ENCODE data around the gene ARID1B. TPM values are rescaled to one million over a fixed set of nuclear protein-coding genes. Genes with fewer than 3 reads are reported as not detected.

Gene ARID1B
- total and polyA plus RNA-seq, 5 donors: 18.3 to 59.6 (median 53.8) TPM

GRCh38 chr6:156925718-156926607 is 148.8 kb downstream of the ARID1B start:
- intact Hi-C loops (cut with DNase I): no loop called here
- 66% methylated on average over 3 of the region's 3 CpGs for WGBS
- peaks cover 11% of the 10 kb centered on the region for H3K4me1 ChIP-seq (ENCODE audit: control insufficient read depth, insufficient read depth, low read length)

GRCh38 chr6:156928126-156928525 is 150.9 kb downstream of the ARID1B start:
- intact Hi-C loops (cut with DNase I): no loop called here
- ATAC-seq (no peak), DNase-seq (no peak)
- Histone ChIP-seq H3K9me3 (ENCODE audit: control insufficient read depth, low read length) (no peaks in the 10 kb centered on the region), H3K27me3 (ENCODE audit: control insufficient read depth, insufficient read depth) (no peaks in the 10 kb centered on the region), H3K27ac (ENCODE audit: low read length) (no peak overlapping the region), H3K4me1 (ENCODE audit: control insufficient read depth, insufficient read depth, low read length) (peaks cover 7% of the 10 kb centered on the region), H3K4me3 (ENCODE audit: low read length) (no peak overlapping the region)
- 93% methylated on average over 8 of the region's 8 CpGs for WGBS

More at GRCh38 chr6:156925718-156926607, 148.8 kb downstream of the ARID1B start:
- Histone ChIP-seq H3K4me3 (ENCODE audit: low read length) (no peak overlapping the region), H3K27me3 (ENCODE audit: control insufficient read depth, insufficient read depth) (no peaks in the 10 kb centered on the region), H3K9me3 (ENCODE audit: control insufficient read depth, low read length) (no peaks in the 10 kb centered on the region), H3K27ac (ENCODE audit: low read length) (no peak overlapping the region)
- no peak for ATAC-seq
- no peak for DNase-seq

GRCh38 chr6:156928972-156929371 is 151.8 kb downstream of the ARID1B start:
- no peak for ATAC-seq
- DNase-seq: no peak
- H3K4me3 ChIP-seq (ENCODE audit: low read length): no peak overlapping the region
- no peaks in the 10 kb centered on the region for H3K9me3 ChIP-seq (ENCODE audit: control insufficient read depth, low read length)
- intact Hi-C loops (cut with DNase I): no loop called here
- H3K27me3 ChIP-seq (ENCODE audit: control insufficient read depth, insufficient read depth): no peaks in the 10 kb centered on the region
- H3K27ac ChIP-seq (ENCODE audit: low read length): no peak overlapping the region
- H3K4me1 ChIP-seq (ENCODE audit: control insufficient read depth, insufficient read depth, low read length): peaks cover 7% of the 10 kb centered on the region
- WGBS: 74% methylated on average over 5 of the region's 5 CpGs

- ATAC-seq (no peak), DNase-seq (no peak)
- Histone ChIP-seq H3K27me3 (ENCODE audit: control insufficient read depth, insufficient read depth) (no peaks in the 10 kb centered on the region), H3K9me3 (ENCODE audit: control insufficient read depth, low read length) (no peaks in the 10 kb centered on the region), H3K4me3 (ENCODE audit: low read length) (no peak overlapping the region), H3K4me1 (ENCODE audit: control insufficient read depth, insufficient read depth, low read length) (peaks cover 6% of the 10 kb centered on the region), H3K27ac (ENCODE audit: low read length) (no peak overlapping the region)
- 89% methylated on average over 3 of the region's 3 CpGs for WGBS
- intact Hi-C loops (cut with DNase I): no loop called here
Observed at GRCh38 chr6:156931283-156931682, 154.1 kb downstream of the ARID1B start.

GRCh38 chr6:156933201-156934068 is 156.3 kb downstream of the ARID1B start:
- DNase-seq: no peak
- Histone ChIP-seq H3K27me3 (ENCODE audit: control insufficient read depth, insufficient read depth) (no peaks in the 10 kb centered on the region), H3K27ac (ENCODE audit: low read length) (peak overlapping the region; percentile 30), H3K4me3 (ENCODE audit: low read length) (no peak overlapping the region), H3K4me1 (ENCODE audit: control insufficient read depth, insufficient read depth, low read length) (peaks cover 6% of the 10 kb centered on the region), H3K9me3 (ENCODE audit: control insufficient read depth, low read length) (no peaks in the 10 kb centered on the region)
- WGBS: 44% methylated on average over 7 of the region's 7 CpGs
- peak; percentile 69 to 73 for ATAC-seq
- intact Hi-C loops (cut with DNase I): no loop called here

- no peak for DNase-seq
- H3K4me1 ChIP-seq (ENCODE audit: control insufficient read depth, insufficient read depth, low read length): peaks cover 6% of the 10 kb centered on the region
- ATAC-seq: no peak
- intact Hi-C loops (cut with DNase I): no loop called here
- H3K9me3 ChIP-seq (ENCODE audit: control insufficient read depth, low read length): no peaks in the 10 kb centered on the region
- H3K27me3 ChIP-seq (ENCODE audit: control insufficient read depth, insufficient read depth): no peaks in the 10 kb centered on the region
- 61% methylated on average over 2 of the region's 2 CpGs for WGBS
- H3K27ac ChIP-seq (ENCODE audit: low read length): no peak overlapping the region
- no peak overlapping the region for H3K4me3 ChIP-seq (ENCODE audit: low read length)
Observed at GRCh38 chr6:156934069-156934460, 156.9 kb downstream of the ARID1B start.

GRCh38 chr6:156935000-156935399 is 157.8 kb downstream of the ARID1B start:
- DNase-seq (no peak), ATAC-seq (no peak)
- Histone ChIP-seq H3K27me3 (ENCODE audit: control insufficient read depth, insufficient read depth) (no peaks in the 10 kb centered on the region), H3K4me3 (ENCODE audit: low read length) (no peak overlapping the region), H3K9me3 (ENCODE audit: control insufficient read depth, low read length) (no peaks in the 10 kb centered on the region), H3K27ac (ENCODE audit: low read length) (no peak overlapping the region), H3K4me1 (ENCODE audit: control insufficient read depth, insufficient read depth, low read length) (peaks cover 6% of the 10 kb centered on the region)
- WGBS: 94% methylated on average over 5 of the region's 5 CpGs
- intact Hi-C loops (cut with DNase I): no loop called here

- intact Hi-C loops (cut with DNase I): no loop called here
- 51% methylated on average over 1 of the region's 1 CpG for WGBS
- ATAC-seq (no peak), DNase-seq (no peak)
- H3K27ac ChIP-seq (ENCODE audit: low read length): no peak overlapping the region
- H3K4me1 ChIP-seq (ENCODE audit: control insufficient read depth, insufficient read depth, low read length): peaks cover 8% of the 10 kb centered on the region
- H3K4me3 ChIP-seq (ENCODE audit: low read length): no peak overlapping the region
- H3K9me3 ChIP-seq (ENCODE audit: control insufficient read depth, low read length): no peaks in the 10 kb centered on the region
- H3K27me3 ChIP-seq (ENCODE audit: control insufficient read depth, insufficient read depth): no peaks in the 10 kb centered on the region
Observed at GRCh38 chr6:156938143-156938542, 161.0 kb downstream of the ARID1B start.

GRCh38 chr6:156940221-156940620 is 163.0 kb downstream of the ARID1B start:
- Histone ChIP-seq H3K4me1 (ENCODE audit: control insufficient read depth, insufficient read depth, low read length) (peaks cover 2% of the 10 kb centered on the region), H3K27me3 (ENCODE audit: control insufficient read depth, insufficient read depth) (no peaks in the 10 kb centered on the region), H3K9me3 (ENCODE audit: control insufficient read depth, low read length) (no peaks in the 10 kb centered on the region), H3K27ac (ENCODE audit: low read length) (no peak overlapping the region), H3K4me3 (ENCODE audit: low read length) (no peak overlapping the region)
- ATAC-seq (no peak), DNase-seq (no peak)
- intact Hi-C loops (cut with DNase I): no loop called here
- 58% methylated on average over 5 of the region's 5 CpGs for WGBS

GRCh38 chr6:156942266-156942665 is 165.1 kb downstream of the ARID1B start:
- peaks cover 7% of the 10 kb centered on the region for H3K4me1 ChIP-seq (ENCODE audit: control insufficient read depth, insufficient read depth, low read length)
- WGBS: 88% methylated on average over 2 of the region's 2 CpGs
- intact Hi-C loops (cut with DNase I): no loop called here
- H3K4me3 ChIP-seq (ENCODE audit: low read length): no peak overlapping the region
- no peaks in the 10 kb centered on the region for H3K9me3 ChIP-seq (ENCODE audit: control insufficient read depth, low read length)
- H3K27me3 ChIP-seq (ENCODE audit: control insufficient read depth, insufficient read depth): no peaks in the 10 kb centered on the region
- no peak overlapping the region for H3K27ac ChIP-seq (ENCODE audit: low read length)
- ATAC-seq: peak in 1 of 2 donors; percentile 38
- DNase-seq: no peak

- H3K4me1 ChIP-seq (ENCODE audit: control insufficient read depth, insufficient read depth, low read length): peaks cover 7% of the 10 kb centered on the region
- H3K27me3 ChIP-seq (ENCODE audit: control insufficient read depth, insufficient read depth): no peaks in the 10 kb centered on the region
- DNase-seq (no peak), ATAC-seq (no peak)
- H3K9me3 ChIP-seq (ENCODE audit: control insufficient read depth, low read length): no peaks in the 10 kb centered on the region
- intact Hi-C loops (cut with DNase I): no loop called here
- no peak overlapping the region for H3K4me3 ChIP-seq (ENCODE audit: low read length)
- H3K27ac ChIP-seq (ENCODE audit: low read length): no peak overlapping the region
- WGBS: 89% methylated on average over 6 of the region's 6 CpGs
Observed at GRCh38 chr6:156943166-156943565, 166.0 kb downstream of the ARID1B start.

All from right cardiac atrium (tissue), 5 donors.